Mesendoderm (in vitro differentiated cells): Measurements from ENCODE around the gene GPR132.

Source experiments
- DNase-seq: peaks from one replicate; pipeline ENCODE4 v3.0.0; 2013
- H2AK5ac ChIP-seq: 2 replicates; pipeline ENCODE4 v1.6.1; 2013; ENCODE audit warnings: low read length, inconsistent platforms
- H2BK120ac ChIP-seq: 2 replicates; pipeline ENCODE4 v1.6.1; 2013; ENCODE audit warnings: low read depth, mild to moderate bottlenecking, low read length, moderate library complexity, mixed read lengths
- H2BK15ac ChIP-seq: replicated peaks from 2 replicates; pipeline ENCODE4 v1.6.1; 2013; ENCODE audit warnings: low read depth, mild to moderate bottlenecking, moderate library complexity
- H2BK5ac ChIP-seq: 2 replicates; pipeline ENCODE4 v1.6.1; 2013; ENCODE audit warnings: low read length, inconsistent platforms
- H3K18ac ChIP-seq: 2 replicates; pipeline ENCODE4 v1.6.1; 2013; ENCODE audit warnings: mild to moderate bottlenecking, low read length, mixed read lengths
- H3K23ac ChIP-seq: one replicate; pipeline ENCODE4 v1.6.1; 2013; ENCODE audit warnings: low read length
- H3K27ac ChIP-seq: 2 replicates; pipeline ENCODE4 v1.5.1; 2013; ENCODE audit warnings: low read depth, mild to moderate bottlenecking, inconsistent platforms, low read length, moderate library complexity
- H3K27me3 ChIP-seq: 2 replicates; pipeline ENCODE4 v1.6.1; 2013; ENCODE audit warnings: low read length, control low read depth, mild to moderate bottlenecking, inconsistent platforms; ENCODE audit not compliant: insufficient read depth, poor library complexity
- H3K36me3 ChIP-seq: 2 replicates; pipeline ENCODE4 v1.6.1; 2013; ENCODE audit warnings: low read length, inconsistent platforms; ENCODE audit not compliant: control insufficient read depth, insufficient read depth
- H3K4ac ChIP-seq: one replicate; pipeline ENCODE4 v1.6.1; 2013; ENCODE audit warnings: low read depth, mild to moderate bottlenecking, low read length, moderate library complexity
- H3K4me1 ChIP-seq: 2 replicates; pipeline ENCODE4 v1.6.1; 2013; ENCODE audit warnings: low read depth, low read length, inconsistent platforms; ENCODE audit not compliant: control insufficient read depth
- H3K4me2 ChIP-seq: 2 replicates; pipeline ENCODE4 v1.6.1; 2013; ENCODE audit warnings: low read length
- H3K4me3 ChIP-seq: 2 replicates; pipeline ENCODE4 v1.5.1; 2013; ENCODE audit warnings: mild to moderate bottlenecking, low read length
- H3K56ac ChIP-seq: one replicate; pipeline ENCODE4 v1.6.1; 2013; ENCODE audit warnings: low read length
- H3K79me1 ChIP-seq: 2 replicates; pipeline ENCODE4 v1.6.1; 2013; ENCODE audit warnings: low read length, inconsistent platforms
- H3K79me2 ChIP-seq: 2 replicates; pipeline ENCODE4 v1.6.1; 2013; ENCODE audit warnings: mild to moderate bottlenecking, low read length; ENCODE audit not compliant: control insufficient read depth, insufficient read depth
- H3K9ac ChIP-seq: 2 replicates; pipeline ENCODE4 v1.6.1; 2013; ENCODE audit warnings: low read length, inconsistent platforms
- H4K5ac ChIP-seq: one replicate; pipeline ENCODE4 v1.6.1; 2013; ENCODE audit warnings: low read length
- H4K8ac ChIP-seq: one replicate; pipeline ENCODE4 v1.6.1; 2013; ENCODE audit warnings: low read depth, mild to moderate bottlenecking, control low read depth, low read length, moderate library complexity
- WGBS: extraction: QIAGEN DNeasy Blood & Tissue Kit; methylation state at CpG from one replicate; pipeline ENCODE4 v1.1.7; 2013; ENCODE audit warnings: low lambda C conversion rate, missing lambda C conversion rate; ENCODE audit not compliant: insufficient coverage; ENCODE audit errors: extremely low coverage; 5-methylcytosine and 5-hydroxymethylcytosine counted together

The GPR132 gene

GRCh38 chr14:105023791-105024480 is 41.3 kb downstream of the GPR132 start:
- Histone ChIP-seq H3K4me2 (no peak overlapping the region), H2AK5ac (no peak overlapping the region), H3K9ac (no peak overlapping the region), H4K5ac (no peak overlapping the region), H3K4me1 (peaks cover 6% of the 10 kb centered on the region), H3K79me2 (peaks cover 17% of the 10 kb centered on the region), H3K18ac (no peak overlapping the region), H2BK15ac (no peak overlapping the region), H3K4ac (no peak overlapping the region), H3K27me3 (no peaks in the 10 kb centered on the region), H3K56ac (no peak overlapping the region), H2BK120ac (no peak overlapping the region), H2BK5ac (no peak overlapping the region), H3K4me3 (no peak overlapping the region), H3K27ac (no peak overlapping the region), H4K8ac (no peak overlapping the region), H3K79me1 (peaks cover 6% of the 10 kb centered on the region), H3K23ac (no peak overlapping the region), H3K36me3 (no peaks in the 10 kb centered on the region)
- whole genome bisulfite sequencing = no CpG with 5 or more reads among the region's 4 CpGs
- DNase-seq = no peak

GRCh38 chr14:105023144-105023543 is 42.1 kb downstream of the GPR132 start:
- no peak overlapping the region for H3K4me2 ChIP-seq
- no peak for DNase-seq
- no CpG with 5 or more reads among the region's 11 CpGs for WGBS
- H3K36me3 ChIP-seq = no peaks in the 10 kb centered on the region
- peaks cover 25% of the 10 kb centered on the region for H3K79me2 ChIP-seq
- H2BK5ac ChIP-seq = no peak overlapping the region
- H4K5ac ChIP-seq = no peak overlapping the region
- no peak overlapping the region for H3K23ac ChIP-seq
- no peak overlapping the region for H4K8ac ChIP-seq
- H3K4me3 ChIP-seq = no peak overlapping the region
- no peak overlapping the region for H2AK5ac ChIP-seq
- peaks cover 8% of the 10 kb centered on the region for H3K4me1 ChIP-seq
- H3K79me1 ChIP-seq = peaks cover 8% of the 10 kb centered on the region
- H3K18ac ChIP-seq = no peak overlapping the region
- no peaks in the 10 kb centered on the region for H3K27me3 ChIP-seq
- no peak overlapping the region for H3K56ac ChIP-seq
- no peak overlapping the region for H3K4ac ChIP-seq
- no peak overlapping the region for H3K9ac ChIP-seq
- H2BK15ac ChIP-seq = no peak overlapping the region
- no peak overlapping the region for H2BK120ac ChIP-seq
- H3K27ac ChIP-seq = no peak overlapping the region

GRCh38 chr14:105022276-105022670 is 43.0 kb downstream of the GPR132 start:
- H4K8ac ChIP-seq = no peak overlapping the region
- H2AK5ac ChIP-seq = no peak overlapping the region
- no peak overlapping the region for H3K4ac ChIP-seq
- no peak overlapping the region for H3K27ac ChIP-seq
- no peak overlapping the region for H3K4me2 ChIP-seq
- no peak overlapping the region for H3K23ac ChIP-seq
- H3K9ac ChIP-seq = peak overlapping the region; percentile 89
- no peaks in the 10 kb centered on the region for H3K36me3 ChIP-seq
- no peaks in the 10 kb centered on the region for H3K27me3 ChIP-seq
- peaks cover 33% of the 10 kb centered on the region for H3K79me2 ChIP-seq
- no peak overlapping the region for H2BK5ac ChIP-seq
- peaks cover 8% of the 10 kb centered on the region for H3K4me1 ChIP-seq
- H2BK15ac ChIP-seq = no peak overlapping the region
- no CpG with 5 or more reads among the region's 2 CpGs for WGBS
- DNase-seq = no peak
- peak overlapping the region; percentile 61 for H3K56ac ChIP-seq
- no peak overlapping the region for H4K5ac ChIP-seq
- no peak overlapping the region for H3K4me3 ChIP-seq
- H3K18ac ChIP-seq = no peak overlapping the region
- H3K79me1 ChIP-seq = peaks cover 8% of the 10 kb centered on the region
- no peak overlapping the region for H2BK120ac ChIP-seq

GRCh38 chr14:105021656-105022275 is 43.5 kb downstream of the GPR132 start:
- H3K79me2 ChIP-seq = peaks cover 38% of the 10 kb centered on the region
- peak overlapping the region; percentile 72 for H3K4me3 ChIP-seq
- H3K4ac ChIP-seq = peak overlapping the region; percentile 87
- peak overlapping the region; percentile 75 for H3K27ac ChIP-seq
- peak overlapping the region; percentile 70 for H3K18ac ChIP-seq
- H3K4me2 ChIP-seq = peak overlapping the region; percentile 22
- peak overlapping the region; percentile 21 for H2BK120ac ChIP-seq
- no peak overlapping the region for H2AK5ac ChIP-seq
- peaks cover 8% of the 10 kb centered on the region for H3K4me1 ChIP-seq
- no CpG with 5 or more reads among the region's 20 CpGs for WGBS
- H4K5ac ChIP-seq = no peak overlapping the region
- H2BK15ac ChIP-seq = no peak overlapping the region
- no peaks in the 10 kb centered on the region for H3K27me3 ChIP-seq
- no peak overlapping the region for H2BK5ac ChIP-seq
- H3K56ac ChIP-seq = peak overlapping the region; percentile 61
- H4K8ac ChIP-seq = no peak overlapping the region
- peaks cover 8% of the 10 kb centered on the region for H3K79me1 ChIP-seq
- no peaks in the 10 kb centered on the region for H3K36me3 ChIP-seq
- DNase-seq = peak; percentile 87
- H3K9ac ChIP-seq = peak overlapping the region; percentile 89
- H3K23ac ChIP-seq = no peak overlapping the region

GRCh38 chr14:105020815-105021655 is 44.2 kb downstream of the GPR132 start, which contains the start of gene CDCA4:
Gene CDCA4 (minus strand): TSS chr14:105021083. CDS start chr14:105011929, 9,154 bp downstream.
- peaks cover 13% of the 10 kb centered on the region for H3K79me1 ChIP-seq
- H4K8ac ChIP-seq = peak within 1 kb of the TSS; percentile 91
- H3K23ac ChIP-seq = peak within 1 kb of the TSS; percentile 94
- peaks cover 12% of the 10 kb centered on the region for H3K4me1 ChIP-seq
- peak; percentile 98 for DNase-seq
- peak within 1 kb of the TSS; percentile 30 for H2BK120ac ChIP-seq
- H4K5ac ChIP-seq = no peak within 1 kb of the TSS
- no peaks in the 10 kb centered on the region for H3K27me3 ChIP-seq
- peak within 1 kb of the TSS; percentile 87 for H3K27ac ChIP-seq
- H3K79me2 ChIP-seq = peaks cover 45% of the 10 kb centered on the region
- H3K18ac ChIP-seq = peak within 1 kb of the TSS; percentile 95
- no peak within 1 kb of the TSS for H2BK15ac ChIP-seq
- H3K4ac ChIP-seq = peak within 1 kb of the TSS; percentile 88
- H3K56ac ChIP-seq = peak within 1 kb of the TSS; percentile 96
- WGBS = no CpG with 5 or more reads among the region's 115 CpGs
- peak within 1 kb of the TSS; percentile 93 for H3K4me2 ChIP-seq
- peak within 1 kb of the TSS; percentile 76 for H2AK5ac ChIP-seq
- H2BK5ac ChIP-seq = peak within 1 kb of the TSS; percentile 35
- peak within 1 kb of the TSS; percentile 99 for H3K4me3 ChIP-seq
- peak within 1 kb of the TSS; percentile 100 for H3K9ac ChIP-seq
- peaks cover 3% of the 10 kb centered on the region for H3K36me3 ChIP-seq
